Mesodermal cell (in vitro differentiated cells): ENCODE measurements around the gene B3GNT9.
"Not testable (repeated sequence)": the region's sequence is repeated elsewhere in the genome, so short reads cannot be mapped to it uniquely, and the experiment has no call there.

Source experiments
- H3K27ac ChIP-seq: 2 replicates; pipeline ENCODE4 v1.7.0; 2013; ENCODE audit warnings: mild to moderate bottlenecking, low read depth, low read length, moderate library complexity; ENCODE audit not compliant: severe bottlenecking
- H3K36me3 ChIP-seq: 2 replicates; pipeline ENCODE4 v1.7.1; 2013; ENCODE audit warnings: mild to moderate bottlenecking, low read length, moderate library complexity; ENCODE audit not compliant: control insufficient read depth, insufficient read depth
- H3K4me1 ChIP-seq: one replicate; pipeline ENCODE4 v1.7.1; 2013; ENCODE audit warnings: mild to moderate bottlenecking, low read length; ENCODE audit not compliant: insufficient read depth, control insufficient read depth, poor library complexity, severe bottlenecking
- H3K4me3 ChIP-seq: 2 replicates; pipeline ENCODE4 v1.7.0; 2013; ENCODE audit warnings: low read length, control low read depth, mild to moderate bottlenecking; ENCODE audit not compliant: insufficient read depth, poor library complexity, severe bottlenecking; ENCODE audit errors: extremely low read depth
- H3K9me3 ChIP-seq: 2 replicates; pipeline ENCODE4 v1.7.1; 2013; ENCODE audit warnings: mild to moderate bottlenecking, low read length, moderate library complexity; ENCODE audit not compliant: control insufficient read depth
- WGBS, 2 experiments: methylation state at CpG; one replicate each; pipeline ENCODE4 v1.1.5; 2013; ENCODE audit warnings: missing lambda C conversion rate in 2 of 2; ENCODE audit not compliant: insufficient coverage in 2 of 2; 5-methylcytosine and 5-hydroxymethylcytosine counted together

Gene B3GNT9

DNA sequence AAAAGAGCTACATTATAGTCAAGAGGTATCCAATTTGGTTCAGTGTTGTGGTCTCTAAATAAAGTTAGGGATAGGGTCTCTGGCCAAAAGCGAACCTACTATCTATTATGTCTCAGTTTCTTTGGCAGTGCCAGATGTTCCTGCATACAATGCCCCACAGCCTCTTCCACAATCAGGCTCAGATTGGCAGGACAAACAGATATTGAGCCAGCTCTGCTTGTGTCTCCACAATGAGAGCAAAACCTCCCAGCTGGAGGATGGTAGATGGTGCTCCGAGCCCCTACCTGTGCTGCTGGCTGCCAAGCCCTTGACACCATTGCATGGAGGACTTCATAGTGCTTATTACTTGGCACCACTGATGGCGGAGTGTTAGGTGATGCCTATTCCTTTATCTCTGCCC lies 21.4 kb downstream of the B3GNT9 start:
- WGBS, 2 experiments, result 97 to 100% methylated on average over 2 to 3 of the region's 3 CpGs
- H3K36me3 ChIP-seq, result peaks cover 83% of the 10 kb centered on the region
- H3K4me3 ChIP-seq, result no peak overlapping the region
- H3K4me1 ChIP-seq, result no peaks in the 10 kb centered on the region
- no peak overlapping the region for H3K27ac ChIP-seq
- H3K9me3 ChIP-seq, result no peaks in the 10 kb centered on the region

GRCh38 chr16:67128887-67129286 lies 21.9 kb downstream of the B3GNT9 start:
- 97 to 100% methylated on average over 3 of the region's 3 CpGs for WGBS, 2 experiments
- Histone ChIP-seq H3K9me3 (no peaks in the 10 kb centered on the region), H3K36me3 (peaks cover 82% of the 10 kb centered on the region), H3K4me1 (no peaks in the 10 kb centered on the region), H3K4me3 (no peak overlapping the region), H3K27ac (no peak overlapping the region)

DNA sequence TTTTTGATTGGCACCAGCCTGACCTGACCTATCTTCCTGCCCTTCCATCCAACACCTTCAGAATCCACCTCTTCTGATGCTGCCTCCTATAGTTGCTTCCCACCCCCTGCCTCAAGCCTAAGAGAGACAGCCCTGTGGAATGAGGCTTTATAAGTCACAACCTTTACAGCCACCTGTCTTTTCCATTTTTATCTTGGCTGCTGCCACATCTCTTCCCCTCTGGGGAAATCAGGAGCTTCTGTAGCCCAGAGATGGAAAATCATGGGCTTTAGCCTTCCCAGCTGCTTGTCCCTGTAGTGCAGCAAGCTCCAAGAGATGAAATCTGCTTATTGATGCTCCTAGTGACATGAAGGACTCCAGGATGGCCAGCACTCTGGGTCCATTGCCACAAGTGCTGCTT lies 22.4 kb downstream of the B3GNT9 start:
- Histone ChIP-seq H3K36me3 (peaks cover 83% of the 10 kb centered on the region), H3K4me1 (no peaks in the 10 kb centered on the region), H3K27ac (no peak overlapping the region), H3K4me3 (no peak overlapping the region), H3K9me3 (no peaks in the 10 kb centered on the region)

DNA sequence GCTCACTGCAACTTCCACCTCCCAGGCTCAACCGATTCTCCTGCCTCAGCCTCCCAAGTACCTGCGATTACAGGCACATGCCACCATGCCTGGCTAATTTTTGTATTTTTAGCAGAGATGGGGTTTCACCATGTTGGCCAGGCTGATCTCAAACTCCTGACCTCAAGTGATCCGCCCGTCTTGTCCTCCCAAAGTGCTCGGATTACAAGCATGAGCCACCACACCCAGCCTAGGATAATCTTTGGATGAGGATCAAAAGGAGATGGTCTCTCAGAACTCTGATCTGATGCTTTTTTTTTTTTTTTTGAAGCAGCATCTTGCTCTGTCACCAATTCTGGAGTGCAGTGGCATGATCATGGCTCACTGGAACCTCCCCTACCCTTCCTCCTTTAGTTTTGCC lies 28.0 kb downstream of the B3GNT9 start:
- not testable (repeated sequence) for H3K4me1 ChIP-seq, H3K27ac ChIP-seq, H3K9me3 ChIP-seq, H3K4me3 ChIP-seq
- H3K36me3 ChIP-seq, result peaks cover 78% of the 10 kb centered on the region
- 89 to 93% methylated on average over 3 to 5 of the region's 5 CpGs for WGBS, 2 experiments

DNA sequence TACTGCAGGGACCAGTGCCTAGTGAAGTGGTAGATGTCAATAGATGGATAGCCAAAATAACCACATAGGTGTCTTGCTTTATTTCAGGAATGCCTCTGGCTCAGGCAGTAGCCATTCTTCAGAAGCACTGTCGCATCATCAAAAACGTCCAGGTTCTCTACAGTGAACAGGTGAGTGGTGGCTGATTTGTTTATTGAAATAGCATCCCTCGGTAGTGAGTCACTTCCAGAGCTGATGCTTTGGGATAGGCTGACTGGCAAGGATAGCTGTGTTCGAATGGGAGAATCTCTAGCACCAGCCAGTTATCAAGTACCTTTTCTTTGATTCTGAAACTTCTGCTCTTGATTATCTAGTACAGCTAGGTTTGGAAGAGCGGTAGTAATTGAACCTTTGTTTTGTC lies 30.8 kb downstream of the B3GNT9 start:
- H3K4me3 ChIP-seq, result no peak overlapping the region
- no peaks in the 10 kb centered on the region for H3K9me3 ChIP-seq
- peaks cover 6% of the 10 kb centered on the region for H3K4me1 ChIP-seq
- 90 to 91% methylated on average over 4 to 5 of the region's 5 CpGs for WGBS, 2 experiments
- H3K27ac ChIP-seq, result no peak overlapping the region
- peaks cover 61% of the 10 kb centered on the region for H3K36me3 ChIP-seq

DNA sequence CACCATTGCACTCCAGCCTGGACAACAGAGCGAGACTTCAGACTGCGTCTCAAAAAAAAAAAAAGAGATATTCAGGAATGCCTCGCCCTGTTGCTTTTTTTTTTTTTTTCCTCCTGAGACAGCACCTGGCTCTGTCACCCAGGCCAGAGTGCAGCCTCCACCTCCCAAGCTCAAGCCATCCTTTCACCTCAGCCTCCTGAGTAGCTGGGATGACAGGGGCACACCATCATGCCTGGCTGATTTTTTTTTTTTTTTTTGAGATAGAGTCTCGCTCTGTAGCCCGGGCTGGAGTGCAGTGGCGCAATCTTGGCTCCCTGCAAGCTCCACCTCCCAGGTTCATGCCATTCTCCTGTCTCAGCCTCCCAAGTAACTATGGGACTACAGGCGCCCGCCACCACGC lies 33.1 kb downstream of the B3GNT9 start:
- Histone ChIP-seq H3K27ac (no peak overlapping the region), H3K4me1 (peaks cover 12% of the 10 kb centered on the region), H3K36me3 (peaks cover 50% of the 10 kb centered on the region), H3K4me3 (no peak overlapping the region), H3K9me3 (no peaks in the 10 kb centered on the region)
- WGBS, 2 experiments, result 80 to 93% methylated on average over 1 to 3 of the region's 9 CpGs

- Histone ChIP-seq H3K36me3 (peaks cover 49% of the 10 kb centered on the region), H3K4me3 (no peak overlapping the region), H3K9me3 (no peaks in the 10 kb centered on the region), H3K27ac (no peak overlapping the region), H3K4me1 (peaks cover 12% of the 10 kb centered on the region)
- 88 to 92% methylated on average over 9 to 13 of the region's 13 CpGs for WGBS, 2 experiments
Measured at GRCh38 chr16:67116388-67117311, 34.1 kb downstream of the B3GNT9 start.

DNA sequence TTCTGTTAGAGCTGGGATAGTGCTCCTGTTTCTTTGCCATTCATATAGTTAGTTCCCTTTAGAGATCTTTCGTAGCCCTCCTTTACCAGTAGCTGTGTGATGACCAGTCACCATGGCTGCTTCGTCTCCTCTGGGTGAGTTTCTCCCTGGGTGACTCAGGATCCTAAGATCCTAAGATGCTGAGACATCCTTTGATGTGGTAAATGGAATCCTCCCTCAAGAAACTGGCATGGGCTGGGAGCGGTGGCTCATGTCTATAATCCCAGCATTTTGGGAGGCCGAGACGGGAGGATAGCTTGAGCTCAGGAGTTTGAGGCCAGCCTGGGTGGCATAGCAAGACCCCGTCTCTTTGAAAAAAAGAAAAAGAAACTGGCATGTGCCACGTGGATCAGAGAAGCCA lies 35.2 kb downstream of the B3GNT9 start:
- H3K4me1 ChIP-seq, result peaks cover 12% of the 10 kb centered on the region
- H3K4me3 ChIP-seq, result no peak overlapping the region
- H3K9me3 ChIP-seq, result no peaks in the 10 kb centered on the region
- peaks cover 39% of the 10 kb centered on the region for H3K36me3 ChIP-seq
- 91 to 93% methylated on average over 5 to 7 of the region's 7 CpGs for WGBS, 2 experiments
- H3K27ac ChIP-seq, result peak overlapping the region; percentile 33

DNA sequence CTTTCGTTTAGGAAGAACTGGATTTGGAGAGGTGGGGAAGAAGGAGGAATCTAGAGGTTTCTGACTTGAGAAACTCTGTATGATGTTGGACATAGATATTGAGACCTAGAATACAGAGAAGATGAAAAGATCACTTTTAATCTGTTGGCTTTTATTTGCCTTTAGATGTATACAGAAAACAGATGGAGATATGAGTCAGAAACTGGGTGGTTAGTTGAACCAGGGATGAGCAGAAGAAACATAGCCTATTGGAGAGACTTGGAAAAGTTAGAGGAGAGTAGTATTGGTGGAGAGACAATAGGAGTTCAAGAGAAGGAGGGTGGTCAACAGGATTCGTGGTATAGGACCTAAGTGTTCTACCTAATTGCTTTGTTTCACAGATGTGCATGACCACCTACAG lies 36.0 kb downstream of the B3GNT9 start:
- 94 to 100% methylated on average over 1 to 2 of the region's 2 CpGs for WGBS, 2 experiments
- Histone ChIP-seq H3K4me3 (no peak overlapping the region), H3K36me3 (peaks cover 32% of the 10 kb centered on the region), H3K4me1 (peaks cover 12% of the 10 kb centered on the region), H3K9me3 (no peaks in the 10 kb centered on the region), H3K27ac (no peak overlapping the region)

DNA sequence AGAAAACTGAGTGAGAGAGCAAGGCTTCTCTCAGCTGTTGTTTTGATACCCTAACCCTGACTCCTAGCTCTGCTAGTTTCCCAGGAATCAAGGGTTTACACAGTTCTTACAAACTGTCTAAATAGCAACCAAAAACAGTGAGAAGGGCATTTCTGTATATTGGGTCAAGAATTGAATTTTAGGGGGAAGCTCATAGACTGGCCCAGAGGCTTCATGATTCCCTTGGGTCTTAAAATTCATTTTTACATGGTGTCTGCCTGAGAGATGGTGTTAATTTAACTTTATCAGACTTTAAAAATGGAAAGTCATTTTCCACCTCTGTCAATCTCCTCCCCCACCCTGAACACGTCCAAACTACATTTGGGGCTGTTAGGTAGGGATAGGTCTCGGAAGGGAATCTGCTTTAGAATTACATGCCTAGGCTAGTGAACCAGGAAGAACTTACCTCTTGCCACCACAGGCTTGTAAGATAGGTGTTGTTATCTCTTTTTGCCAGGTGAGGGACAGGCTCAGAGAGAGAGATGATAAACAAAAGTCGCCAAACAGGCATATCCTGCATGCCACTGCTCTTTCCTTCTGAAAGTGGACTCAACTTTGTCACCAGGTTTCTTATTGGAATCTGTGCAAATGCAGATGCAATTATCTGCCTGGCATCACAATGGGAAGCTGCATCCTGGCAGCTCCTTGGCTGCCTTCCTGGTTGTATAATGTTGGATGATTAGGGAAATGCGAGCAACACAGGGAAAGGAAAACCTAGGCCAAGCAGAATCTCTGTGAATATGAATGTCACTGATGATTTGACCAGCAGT lies 38.0 kb downstream of the B3GNT9 start:
- Histone ChIP-seq H3K4me1 (peaks cover 19% of the 10 kb centered on the region), H3K9me3 (no peaks in the 10 kb centered on the region), H3K27ac (no peak overlapping the region), H3K36me3 (peaks cover 26% of the 10 kb centered on the region), H3K4me3 (no peak overlapping the region)
- WGBS, 2 experiments, result 96 to 100% methylated on average over 1 to 2 of the region's 4 CpGs
